Body of pancreas (tissue), 4 donors: Measurements from ENCODE around the gene ZNRF4. TPM values are rescaled to one million over a fixed set of nuclear protein-coding genes. Genes with fewer than 3 reads are reported as not detected.

Experiments used
- ATAC-seq: fragments of 150-250 bp; one replicate; pipeline ENCODE4 v1.9.1; 2016
- DNase-seq, 4 donors: peaks; one replicate each; pipeline ENCODE4 v3.0.0-alpha.2; 2019
- H3K27ac ChIP-seq, 4 donors: fragments of 200-600 bp; sonication (generic); 1 replicate in 3 of 4; 2 replicates in 1 of 4; pipeline versions ENCODE4 v1.5.1 to v1.6.1; 2016 to 2019; ENCODE audit warnings: mild to moderate bottlenecking in 1 of 4, mixed read lengths in 1 of 4, moderate library complexity in 1 of 4
- H3K27me3 ChIP-seq, 2 donors: fragments of 200-600 bp; sonication (generic); one replicate each; pipeline ENCODE4 v1.6.0; 2016; ENCODE audit warnings: mild to moderate bottlenecking in 1 of 2
- H3K36me3 ChIP-seq, 2 donors: fragments of 200-600 bp; sonication (generic); replicated peaks in 1 of 2; 2 replicates each; pipeline ENCODE4 v1.5.1; 2016; ENCODE audit warnings: low read depth in 2 of 2; ENCODE audit not compliant: insufficient read depth in 1 of 2
- H3K4me1 ChIP-seq: fragments of 200-600 bp; sonication (generic); one replicate; pipeline ENCODE4 v1.6.0; 2016
- H3K4me3 ChIP-seq, 2 donors: fragments of 200-600 bp; sonication (generic); 1 replicate in 1 of 2; 2 replicates in 1 of 2; pipeline ENCODE4 v1.5.1; 2016 to 2019
- H3K9me3 ChIP-seq, 3 donors: fragments of 200-600 bp; sonication (generic); 1 replicate in 2 of 3; 2 replicates in 1 of 3; pipeline ENCODE4 v1.5.1; 2016
- POLR2A ChIP-seq, 3 donors: fragments of 450-650 bp; IDR thresholded peaks; one replicate each; pipeline ENCODE4 v1.6.1; 2016; ENCODE audit warnings: antibody characterized with exemption in 3 of 3, mild to moderate bottlenecking in 2 of 3
- WGBS, 2 donors: methylation state at CpG; one replicate each; pipeline ENCODE4 v1.1.5; 2017; 5-methylcytosine and 5-hydroxymethylcytosine counted together
- intact Hi-C: fragments of 100-400 bp; cut with DNase I; formaldehyde crosslinking; loops from one replicate; pipeline ENCODE4 v1.15.1; 2023
- total RNA-seq, 2 donors: library from RNA; depleted of rRNA; stranded (reverse); fragments of >200 nt; gene quantifications; one replicate each; pipeline ENCODE4 v1.1.0, GENCODE V29; 2016
- TF ChIP-seq, protein P1 (sequence below), 7 experiments: fragments of 450-650 bp in 4 of 7; fragments of 200-600 bp in 3 of 7; sonication (generic) in 3 of 7; IDR thresholded peaks; one replicate each; pipeline ENCODE4 v1.5.1; 2016 to 2019; ENCODE audit warnings: antibody characterized with exemption in 7 of 7

The ZNRF4 gene
- total RNA-seq, 2 donors from 2014 or later: not detected

DNA sequence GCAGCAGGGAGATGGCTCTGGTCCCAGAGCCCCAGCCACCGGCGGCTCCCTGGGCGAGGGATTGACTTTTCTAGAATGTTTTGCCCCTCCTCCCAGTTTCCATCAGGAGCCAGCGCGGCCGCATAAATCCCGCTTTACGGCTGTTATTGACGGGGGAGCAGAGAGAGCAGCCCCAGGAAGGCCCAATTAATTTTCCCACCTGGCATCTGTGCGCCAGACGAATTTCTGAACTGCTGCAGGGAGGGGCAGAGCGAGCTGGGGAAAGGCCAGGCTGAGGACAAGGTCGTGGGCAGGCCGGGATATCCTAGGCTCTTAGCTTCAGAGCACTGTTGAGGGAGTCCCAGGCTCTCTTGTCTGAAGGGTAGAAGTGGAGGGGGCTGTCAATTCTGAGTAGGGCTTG, 24.7 kb downstream of the ZNRF4 start:
- no peak overlapping the region for H3K27ac ChIP-seq
- WGBS, 2 donors: 25 to 27% methylated on average over 3 to 14 of the region's 14 CpGs
- peak in 2 of 4 donors; percentile 25 to 28 for DNase-seq
- intact Hi-C loops: no loop called here
- H3K36me3 ChIP-seq: no peaks in the 10 kb centered on the region
- no peak overlapping the region for H3K4me3 ChIP-seq
- peak; percentile 24 for ATAC-seq
- peaks cover 9% of the 10 kb centered on the region for H3K4me1 ChIP-seq
- H3K9me3 ChIP-seq: peaks cover 0 to 8% (median 0%) of the 10 kb centered on the region in 3 donors
- peaks cover 0 to 9% of the 10 kb centered on the region in 2 donors for H3K27me3 ChIP-seq
- TF ChIP-seq, protein P1, sequence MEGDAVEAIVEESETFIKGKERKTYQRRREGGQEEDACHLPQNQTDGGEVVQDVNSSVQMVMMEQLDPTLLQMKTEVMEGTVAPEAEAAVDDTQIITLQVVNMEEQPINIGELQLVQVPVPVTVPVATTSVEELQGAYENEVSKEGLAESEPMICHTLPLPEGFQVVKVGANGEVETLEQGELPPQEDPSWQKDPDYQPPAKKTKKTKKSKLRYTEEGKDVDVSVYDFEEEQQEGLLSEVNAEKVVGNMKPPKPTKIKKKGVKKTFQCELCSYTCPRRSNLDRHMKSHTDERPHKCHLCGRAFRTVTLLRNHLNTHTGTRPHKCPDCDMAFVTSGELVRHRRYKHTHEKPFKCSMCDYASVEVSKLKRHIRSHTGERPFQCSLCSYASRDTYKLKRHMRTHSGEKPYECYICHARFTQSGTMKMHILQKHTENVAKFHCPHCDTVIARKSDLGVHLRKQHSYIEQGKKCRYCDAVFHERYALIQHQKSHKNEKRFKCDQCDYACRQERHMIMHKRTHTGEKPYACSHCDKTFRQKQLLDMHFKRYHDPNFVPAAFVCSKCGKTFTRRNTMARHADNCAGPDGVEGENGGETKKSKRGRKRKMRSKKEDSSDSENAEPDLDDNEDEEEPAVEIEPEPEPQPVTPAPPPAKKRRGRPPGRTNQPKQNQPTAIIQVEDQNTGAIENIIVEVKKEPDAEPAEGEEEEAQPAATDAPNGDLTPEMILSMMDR (IDR thresholded peaks at IDR 0.05): no peak
- no peak for TF ChIP-seq POLR2A (IDR thresholded peaks at IDR 0.05)

DNA sequence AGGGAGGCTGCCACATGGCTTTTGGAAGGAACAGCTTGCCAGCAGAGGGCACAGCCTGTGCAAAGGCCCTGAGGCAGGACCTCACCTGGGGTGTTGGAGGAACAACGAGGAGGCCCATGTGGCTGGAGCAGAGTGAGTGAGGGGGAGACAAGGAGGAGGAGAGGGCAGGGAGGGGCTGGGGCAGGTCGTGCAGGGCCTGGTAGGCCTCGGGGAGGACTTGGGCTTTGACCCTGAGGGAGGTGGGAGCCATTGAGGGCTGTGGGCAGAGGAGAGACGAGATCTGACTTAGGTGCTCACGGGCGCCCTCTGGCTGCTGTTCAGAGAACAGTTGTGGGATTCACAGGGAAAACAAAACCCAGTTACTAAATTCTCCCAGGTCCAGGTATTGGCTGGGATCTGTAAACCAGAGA, 25.2 kb downstream of the ZNRF4 start:
- no peak for TF ChIP-seq POLR2A (IDR thresholded peaks at IDR 0.05)
- TF ChIP-seq, protein P1 (IDR thresholded peaks at IDR 0.05): peak in 5 of 7 experiments; percentile 16 to 36 (median 22)
- ATAC-seq: no peak
- H3K9me3 ChIP-seq: peaks cover 0 to 8% (median 0%) of the 10 kb centered on the region in 3 donors
- peaks cover 9% of the 10 kb centered on the region for H3K4me1 ChIP-seq
- H3K27me3 ChIP-seq: peaks cover 0 to 9% of the 10 kb centered on the region in 2 donors
- peak in 3 of 4 donors; percentile 20 to 28 (median 25) for DNase-seq
- intact Hi-C loops: no loop called here
- no peaks in the 10 kb centered on the region for H3K36me3 ChIP-seq
- 43 to 74% methylated on average over 3 to 6 of the region's 6 CpGs for WGBS, 2 donors
- H3K27ac ChIP-seq: no peak overlapping the region
- no peak overlapping the region for H3K4me3 ChIP-seq

DNA sequence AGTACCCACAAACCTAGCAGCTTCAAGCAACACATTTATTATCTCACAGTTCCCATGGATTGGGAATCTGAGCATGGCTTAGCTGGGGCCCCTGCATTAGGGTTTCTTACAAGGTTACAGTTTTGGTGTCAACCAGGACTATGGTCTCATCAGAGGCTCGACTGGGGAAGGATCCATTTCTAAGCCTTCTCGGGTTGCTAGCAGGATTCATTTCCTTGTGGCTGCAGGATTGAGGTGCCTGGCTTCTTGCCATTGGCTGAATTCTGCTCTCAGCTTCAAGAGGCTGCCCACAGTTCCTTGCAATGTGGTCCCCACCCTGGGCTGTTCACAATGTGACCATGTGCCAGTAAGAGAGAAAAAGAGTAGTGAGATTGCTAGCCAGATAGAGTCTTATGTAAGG, 26.7 kb downstream of the ZNRF4 start:
- intact Hi-C loops: no loop called here
- TF ChIP-seq, protein P1 (IDR thresholded peaks at IDR 0.05): no peak
- peaks cover 0 to 9% of the 10 kb centered on the region in 2 donors for H3K27me3 ChIP-seq
- H3K36me3 ChIP-seq: no peaks in the 10 kb centered on the region
- peaks cover 0 to 8% (median 0%) of the 10 kb centered on the region in 3 donors for H3K9me3 ChIP-seq
- peaks cover 9% of the 10 kb centered on the region for H3K4me1 ChIP-seq
- ATAC-seq (no peak), DNase-seq (no peak)
- no peak overlapping the region for H3K27ac ChIP-seq
- 74% methylated on average over 2 of the region's 2 CpGs; no CpG with 5 or more reads in 1 of the 2 donors for WGBS, 2 donors
- H3K4me3 ChIP-seq: no peak overlapping the region

DNA sequence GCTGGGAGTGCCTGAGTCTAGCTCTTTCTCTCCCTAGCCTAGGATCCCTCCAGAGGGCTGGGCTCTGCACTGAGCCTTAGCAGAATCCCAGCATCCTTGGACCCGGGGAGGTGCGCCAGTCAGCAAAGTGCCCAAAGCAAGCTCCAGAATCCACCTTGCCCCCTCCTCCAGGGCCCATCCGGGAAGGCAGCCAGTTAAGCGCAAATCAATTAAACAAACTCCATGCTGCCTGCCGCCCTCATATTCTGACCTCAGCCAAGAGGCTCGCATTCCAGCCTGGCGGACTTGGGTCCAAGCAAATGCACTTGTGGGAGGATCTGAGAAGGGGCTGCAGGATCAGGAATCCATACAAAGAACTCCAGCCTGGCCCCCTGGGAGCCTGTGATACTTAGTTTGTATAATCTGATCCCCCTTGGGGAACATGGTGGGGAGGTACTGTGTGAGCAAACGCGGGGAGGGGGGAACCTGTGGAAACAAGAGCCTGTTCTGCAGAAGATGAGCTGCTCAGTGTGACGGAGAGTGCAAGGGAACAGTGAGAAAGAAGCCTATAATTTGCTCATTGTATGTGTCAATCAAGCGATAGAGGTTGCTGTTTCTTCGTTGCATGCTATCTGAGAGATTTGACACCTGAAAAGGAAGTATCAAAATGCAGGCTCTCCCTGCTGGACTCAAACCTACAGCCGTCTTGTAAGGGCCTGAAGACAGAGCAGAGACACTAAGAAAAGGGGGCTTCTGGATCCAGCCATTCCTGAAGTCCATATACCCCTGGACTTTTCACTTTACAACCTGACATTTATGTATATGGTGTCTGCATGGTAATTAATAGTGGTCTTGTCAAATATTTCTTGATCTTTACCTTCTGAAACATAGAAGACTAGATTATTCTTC, 29.4 kb downstream of the ZNRF4 start:
- WGBS, 2 donors: 14 to 22% methylated on average over 7 to 13 of the region's 13 CpGs
- peaks cover 9% of the 10 kb centered on the region for H3K4me1 ChIP-seq
- intact Hi-C loops: no loop called here
- H3K9me3 ChIP-seq: peaks cover 0 to 8% (median 0%) of the 10 kb centered on the region in 3 donors
- H3K36me3 ChIP-seq: no peaks in the 10 kb centered on the region
- peak; percentile 74 for ATAC-seq
- DNase-seq: peak; percentile 54 to 64 (median 60)
- no peaks in the 10 kb centered on the region for H3K27me3 ChIP-seq
- H3K4me3 ChIP-seq: no peak overlapping the region
- TF ChIP-seq, protein P1 (IDR thresholded peaks at IDR 0.05): no peak
- TF ChIP-seq POLR2A (IDR thresholded peaks at IDR 0.05): no peak
- no peak overlapping the region for H3K27ac ChIP-seq
